Adipocyte (in vitro differentiated cells): ENCODE results near the gene HNRNPM.

ENCODE experiments used
- DNase-seq: peaks from one replicate; pipeline ENCODE4 v3.0.0-alpha.2; 2015; ENCODE audit warnings: low read depth
- H3K27me3 ChIP-seq: replicated peaks from 2 replicates; pipeline ENCODE4 v1.7.0; 2013; ENCODE audit warnings: mild to moderate bottlenecking, low read length, moderate library complexity; ENCODE audit not compliant: control insufficient read depth, insufficient read depth
- H3K36me3 ChIP-seq: 2 replicates; pipeline ENCODE4 v1.7.0; 2013; ENCODE audit warnings: low read length, mild to moderate bottlenecking, moderate library complexity; ENCODE audit not compliant: control insufficient read depth, insufficient read depth, severe bottlenecking
- H3K4me1 ChIP-seq: 2 replicates; pipeline ENCODE4 v1.7.0; 2013; ENCODE audit warnings: mild to moderate bottlenecking, low read length, moderate library complexity; ENCODE audit not compliant: control insufficient read depth, insufficient read depth
- H3K4me3 ChIP-seq: 2 replicates; pipeline ENCODE4 v1.7.0; 2013; ENCODE audit warnings: mild to moderate bottlenecking, low read length, moderate library complexity
- H3K9ac ChIP-seq: 2 replicates; pipeline ENCODE4 v1.7.0; 2013; ENCODE audit warnings: mild to moderate bottlenecking, low read length, moderate library complexity
- H3K9me3 ChIP-seq: 2 replicates; pipeline ENCODE4 v1.7.0; 2013; ENCODE audit warnings: mild to moderate bottlenecking, low read length, moderate library complexity; ENCODE audit not compliant: control insufficient read depth

The HNRNPM gene

DNA sequence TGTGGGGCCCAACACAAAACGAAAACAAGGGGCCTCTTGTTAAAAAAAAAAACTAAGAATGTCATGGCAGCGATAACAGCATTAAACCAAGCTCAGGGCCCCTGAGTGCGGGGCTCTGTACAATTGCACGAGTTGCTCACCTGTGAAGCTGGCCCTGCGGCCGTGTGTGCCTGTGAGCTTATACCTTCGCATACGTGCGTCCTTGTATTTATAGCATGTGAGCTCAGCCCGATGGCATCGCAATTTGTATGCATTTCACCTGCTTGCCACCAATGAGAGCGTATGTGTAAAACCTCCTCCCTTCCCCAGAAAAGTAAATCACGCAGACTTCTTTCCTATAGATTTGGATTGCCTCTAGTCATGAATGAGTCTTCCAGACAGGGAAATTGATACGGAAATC, 17.1 kb downstream of the HNRNPM start:
- Histone ChIP-seq H3K9ac (no peak overlapping the region), H3K9me3 (no peaks in the 10 kb centered on the region), H3K27me3 (no peaks in the 10 kb centered on the region), H3K4me1 (peaks cover 37% of the 10 kb centered on the region), H3K36me3 (peaks cover 44% of the 10 kb centered on the region), H3K4me3 (no peak overlapping the region)
- no peak for DNase-seq

DNA sequence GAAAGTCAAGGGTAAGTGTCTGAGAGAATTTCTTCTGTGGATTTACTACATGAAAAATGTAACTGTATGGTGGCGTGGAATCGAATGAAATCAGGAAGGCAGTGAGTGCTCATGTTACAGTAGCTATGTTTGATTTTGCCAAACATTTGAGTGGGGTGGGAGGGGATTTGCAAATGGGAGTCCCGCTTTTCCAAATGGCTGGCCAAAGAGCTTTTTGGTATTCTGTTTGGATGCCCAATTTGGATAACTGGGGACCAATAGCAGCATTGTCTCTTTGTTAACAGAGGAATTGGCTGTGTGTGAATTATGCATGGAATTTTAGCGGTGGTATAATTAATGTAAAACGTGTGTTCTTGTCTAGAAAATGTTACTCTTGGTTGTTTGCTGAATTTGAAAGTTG, 17.8 kb downstream of the HNRNPM start:
- Histone ChIP-seq H3K4me1 (peaks cover 36% of the 10 kb centered on the region), H3K9ac (no peak overlapping the region), H3K9me3 (no peaks in the 10 kb centered on the region), H3K36me3 (peaks cover 44% of the 10 kb centered on the region), H3K27me3 (no peaks in the 10 kb centered on the region), H3K4me3 (no peak overlapping the region)
- DNase-seq: no peak

DNA sequence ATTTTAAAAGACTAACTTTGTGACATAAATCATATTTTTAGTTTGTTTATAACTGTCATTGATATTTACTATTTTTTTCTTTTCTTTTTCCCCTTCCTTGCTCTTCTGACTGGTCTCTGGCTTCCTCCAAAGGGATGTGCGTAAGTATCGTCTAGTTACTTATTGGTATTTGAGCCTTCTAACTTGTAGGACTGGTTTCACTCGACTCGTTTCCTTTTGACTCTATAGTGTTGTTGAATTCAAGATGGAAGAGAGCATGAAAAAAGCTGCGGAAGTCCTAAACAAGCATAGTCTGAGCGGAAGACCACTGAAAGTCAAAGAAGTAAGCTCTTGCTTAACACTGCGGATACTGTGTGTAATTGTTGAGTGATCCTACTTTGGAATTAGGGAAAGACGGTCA, 18.6 kb downstream of the HNRNPM start:
- no peak overlapping the region for H3K4me3 ChIP-seq
- H3K9ac ChIP-seq: no peak overlapping the region
- H3K27me3 ChIP-seq: no peaks in the 10 kb centered on the region
- peaks cover 28% of the 10 kb centered on the region for H3K4me1 ChIP-seq
- DNase-seq: no peak
- H3K36me3 ChIP-seq: peaks cover 49% of the 10 kb centered on the region
- no peaks in the 10 kb centered on the region for H3K9me3 ChIP-seq

DNA sequence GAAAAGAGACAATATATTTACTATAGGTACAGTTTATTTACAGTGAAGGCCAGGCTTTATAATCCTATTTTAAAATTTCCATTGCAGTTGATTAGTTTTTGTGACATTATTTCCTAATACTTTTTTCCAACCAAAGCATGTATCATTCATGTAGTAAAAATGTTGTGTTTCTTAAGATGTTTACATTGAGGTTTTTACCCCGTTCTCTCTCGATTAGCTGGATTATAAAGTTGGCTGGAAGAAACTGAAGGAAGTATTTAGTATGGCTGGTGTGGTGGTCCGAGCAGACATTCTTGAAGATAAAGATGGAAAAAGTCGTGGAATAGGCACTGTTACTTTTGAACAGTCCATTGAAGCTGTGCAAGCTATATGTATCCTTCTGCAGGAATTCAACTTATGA, 21.2 kb downstream of the HNRNPM start:
- H3K4me3 ChIP-seq: no peak overlapping the region
- H3K27me3 ChIP-seq: no peaks in the 10 kb centered on the region
- H3K9ac ChIP-seq: no peak overlapping the region
- H3K36me3 ChIP-seq: peaks cover 76% of the 10 kb centered on the region
- peak; percentile 76 for DNase-seq
- H3K9me3 ChIP-seq: no peaks in the 10 kb centered on the region
- peaks cover 6% of the 10 kb centered on the region for H3K4me1 ChIP-seq

DNA sequence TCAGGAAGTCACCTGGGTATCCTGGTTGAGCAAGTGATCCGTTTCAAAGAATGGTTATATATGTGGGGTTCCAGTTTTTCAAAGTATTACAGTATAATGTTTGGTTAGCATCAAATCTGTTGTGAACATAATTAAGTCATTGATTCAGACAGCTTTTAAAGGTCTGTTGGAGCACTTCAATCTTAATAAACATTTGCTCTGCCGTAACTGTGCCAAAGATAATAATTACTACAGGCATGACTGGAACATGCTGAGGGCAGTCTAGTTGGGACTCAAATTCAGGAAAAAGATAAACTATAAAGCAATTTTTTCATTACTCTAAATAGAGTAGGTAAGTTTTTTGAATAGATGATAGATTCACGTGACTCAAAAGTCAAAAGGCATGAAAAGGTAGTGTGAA, 23.3 kb downstream of the HNRNPM start:
- Histone ChIP-seq H3K9ac (no peak overlapping the region), H3K4me3 (no peak overlapping the region), H3K36me3 (peaks cover 97% of the 10 kb centered on the region), H3K9me3 (no peaks in the 10 kb centered on the region), H3K27me3 (no peaks in the 10 kb centered on the region), H3K4me1 (no peaks in the 10 kb centered on the region)
- no peak for DNase-seq

DNA sequence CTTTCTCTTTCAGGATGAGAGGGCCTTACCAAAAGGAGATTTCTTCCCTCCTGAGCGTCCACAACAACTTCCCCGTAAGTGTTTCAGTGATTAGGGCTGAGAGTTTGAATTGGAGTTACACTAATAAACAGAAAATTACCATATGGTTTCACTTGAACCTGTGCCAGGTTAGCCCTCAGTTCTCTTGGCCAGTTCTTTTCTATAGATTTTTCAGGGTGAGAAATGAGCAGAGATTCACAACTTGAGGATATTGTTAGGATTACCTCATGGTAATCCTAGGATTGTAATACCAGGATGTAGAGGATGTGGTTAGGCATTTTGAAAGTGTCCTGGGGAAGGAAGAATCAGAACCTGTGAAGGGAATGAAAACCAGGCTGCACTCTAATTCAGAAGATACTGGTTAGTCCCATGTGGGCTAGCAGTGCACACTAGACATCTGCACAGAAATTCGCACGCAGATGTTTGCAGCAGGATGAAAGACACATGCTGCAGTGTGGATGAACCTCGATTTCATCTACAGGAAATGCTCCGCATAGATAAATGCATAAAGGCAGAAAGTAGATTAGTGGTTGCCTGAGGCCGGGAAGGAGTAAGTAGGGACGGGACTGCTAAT, 24.1 kb downstream of the HNRNPM start:
- H3K4me3 ChIP-seq: no peak overlapping the region
- H3K4me1 ChIP-seq: no peaks in the 10 kb centered on the region
- H3K36me3 ChIP-seq: peaks cover 98% of the 10 kb centered on the region
- no peaks in the 10 kb centered on the region for H3K9me3 ChIP-seq
- no peaks in the 10 kb centered on the region for H3K27me3 ChIP-seq
- peak; percentile 61 for DNase-seq
- H3K9ac ChIP-seq: no peak overlapping the region

DNA sequence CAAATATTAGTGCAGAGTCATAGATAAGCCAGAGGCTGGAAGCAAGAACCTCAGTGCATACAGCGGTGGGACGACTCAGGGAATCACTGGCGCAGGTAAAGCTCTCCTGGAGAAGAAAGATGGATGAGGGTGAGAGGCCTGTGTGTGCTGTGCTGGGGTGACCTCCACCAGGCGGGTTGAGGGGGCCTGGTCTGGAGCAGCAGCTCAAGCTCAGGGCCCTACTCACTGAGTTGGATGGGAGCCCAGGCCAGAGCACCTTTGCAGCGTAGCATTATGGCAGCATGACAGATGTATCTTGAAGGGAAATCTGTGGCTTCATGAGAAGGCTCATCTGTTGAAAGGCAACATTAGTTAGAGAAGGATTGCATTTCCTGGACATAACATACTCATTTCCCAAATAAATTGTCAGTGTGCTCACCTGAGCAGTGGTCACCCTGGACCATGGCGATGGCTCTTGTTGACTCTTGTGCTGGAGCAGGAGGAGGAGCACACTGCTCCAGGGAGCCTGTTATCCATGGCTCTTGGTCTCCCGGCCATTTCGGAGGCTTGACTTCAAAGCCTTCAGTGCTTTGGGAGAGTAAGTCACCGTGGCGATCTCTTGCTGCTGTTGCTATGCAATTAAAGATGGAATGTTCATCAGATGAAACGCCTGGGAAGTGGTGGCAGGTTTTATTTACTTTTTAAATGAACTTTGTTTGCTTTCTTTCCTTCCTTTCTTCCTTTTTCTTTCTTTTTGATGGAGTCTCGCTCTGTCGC, 25.0 kb downstream of the HNRNPM start:
- no peak for DNase-seq
- H3K27me3 ChIP-seq: no peaks in the 10 kb centered on the region
- H3K36me3 ChIP-seq: peaks cover 97% of the 10 kb centered on the region
- H3K9me3 ChIP-seq: no peaks in the 10 kb centered on the region
- H3K9ac ChIP-seq: no peak overlapping the region
- H3K4me1 ChIP-seq: no peaks in the 10 kb centered on the region
- no peak overlapping the region for H3K4me3 ChIP-seq

DNA sequence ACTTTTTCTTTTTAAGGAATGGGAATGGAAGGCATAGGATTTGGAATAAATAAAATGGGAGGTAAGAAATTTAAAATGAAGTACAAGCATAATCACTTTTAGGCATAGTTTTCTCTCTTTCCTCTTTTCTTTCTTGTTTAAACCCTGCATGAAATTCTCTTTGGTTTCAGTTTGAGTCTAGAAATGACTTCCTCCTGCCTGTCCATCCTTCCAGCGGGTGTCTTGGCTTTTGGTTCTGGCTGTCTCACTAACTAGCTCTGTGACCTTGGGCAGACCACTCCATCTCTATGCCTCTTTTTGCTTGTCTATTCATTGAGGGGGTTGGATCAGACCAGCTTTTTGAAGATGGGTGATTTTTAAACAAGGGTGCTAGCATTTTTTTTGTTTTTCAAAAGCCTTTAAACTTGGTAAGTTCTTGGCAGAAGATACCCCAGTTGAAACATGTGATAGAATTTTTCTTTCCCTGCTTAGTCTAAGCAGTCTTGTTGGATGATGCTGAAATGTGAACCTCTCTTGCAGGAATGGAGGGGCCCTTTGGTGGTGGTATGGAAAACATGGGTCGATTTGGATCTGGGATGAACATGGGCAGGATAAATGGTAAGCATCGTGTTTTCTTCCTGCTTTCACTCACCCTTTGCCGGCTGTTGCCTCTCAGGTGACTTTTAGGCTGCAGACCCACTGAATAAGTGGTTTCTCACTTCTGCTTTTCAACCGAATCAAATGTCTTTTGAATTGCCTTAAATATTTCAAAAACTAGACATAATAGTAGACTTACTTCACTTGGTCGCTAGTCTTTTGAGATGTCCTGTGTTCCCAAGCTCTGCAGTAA, 29.1 kb downstream of the HNRNPM start:
- no peak overlapping the region for H3K9ac ChIP-seq
- H3K36me3 ChIP-seq: peaks cover 94% of the 10 kb centered on the region
- no peak for DNase-seq
- no peaks in the 10 kb centered on the region for H3K9me3 ChIP-seq
- H3K4me1 ChIP-seq: peaks cover 4% of the 10 kb centered on the region
- no peak overlapping the region for H3K4me3 ChIP-seq
- no peaks in the 10 kb centered on the region for H3K27me3 ChIP-seq

DNA sequence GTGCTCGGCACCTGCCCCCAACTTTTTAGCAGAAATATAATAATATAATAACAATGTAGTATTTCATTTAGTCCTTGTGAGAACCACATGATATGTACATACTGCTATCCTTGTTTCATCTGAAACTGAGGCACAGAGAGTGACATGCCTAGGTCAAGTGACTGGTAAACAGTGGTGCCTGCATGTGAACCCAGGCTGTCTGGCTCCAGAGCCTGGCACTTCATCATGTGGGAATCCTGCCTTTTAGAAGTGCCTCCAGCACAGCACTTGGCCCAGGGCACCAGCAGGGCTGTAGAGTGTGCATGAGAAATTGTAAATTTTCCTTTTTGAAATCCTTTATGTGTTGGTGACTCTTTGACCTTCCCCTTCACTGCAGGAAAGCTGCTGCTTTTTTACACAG, 30.2 kb downstream of the HNRNPM start:
- no peaks in the 10 kb centered on the region for H3K9me3 ChIP-seq
- no peak overlapping the region for H3K9ac ChIP-seq
- no peaks in the 10 kb centered on the region for H3K27me3 ChIP-seq
- DNase-seq: no peak
- peaks cover 87% of the 10 kb centered on the region for H3K36me3 ChIP-seq
- peaks cover 4% of the 10 kb centered on the region for H3K4me1 ChIP-seq
- H3K4me3 ChIP-seq: no peak overlapping the region

DNA sequence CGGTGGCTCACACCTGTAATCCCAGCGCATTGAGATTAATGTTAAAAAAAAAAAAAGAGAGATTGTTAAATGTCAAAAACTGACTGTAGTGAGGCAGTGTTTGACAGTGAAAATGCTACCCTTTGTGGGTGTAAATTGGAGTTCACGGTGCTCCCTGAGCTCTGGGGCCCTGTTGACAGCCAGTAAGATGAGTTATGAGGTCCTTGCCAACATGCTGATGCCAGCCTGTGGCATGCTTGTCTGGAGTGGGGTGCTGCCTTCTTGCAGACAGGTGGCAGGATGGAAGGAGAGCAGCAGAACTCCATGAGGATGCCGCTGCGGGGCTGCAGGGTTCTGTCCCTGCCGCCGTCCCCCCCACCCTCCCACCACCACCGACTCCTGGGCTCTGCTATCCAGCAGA, 31.7 kb downstream of the HNRNPM start:
- Histone ChIP-seq H3K27me3 (no peaks in the 10 kb centered on the region), H3K36me3 (peaks cover 83% of the 10 kb centered on the region)
- no peak for DNase-seq

DNA sequence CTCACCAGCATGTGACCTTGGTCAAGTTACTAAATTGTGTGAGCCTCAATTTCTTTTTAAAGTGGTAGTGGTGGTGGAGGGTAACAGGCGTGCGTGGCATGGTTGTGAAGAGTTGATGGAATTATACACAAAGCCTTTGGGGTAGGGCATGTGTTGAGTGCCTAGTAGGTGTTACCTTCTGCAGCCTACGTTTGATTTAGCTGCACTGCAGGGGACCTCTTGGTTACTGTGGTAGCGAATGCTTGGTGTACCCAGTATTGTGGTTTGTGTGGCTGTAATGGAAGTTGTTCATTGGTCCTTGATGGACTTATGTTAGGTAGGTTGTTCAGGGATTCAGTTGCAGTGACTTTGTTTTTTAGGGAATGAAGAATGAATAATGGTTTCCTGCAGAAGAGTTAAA, 33.1 kb downstream of the HNRNPM start:
- no peak for DNase-seq
- Histone ChIP-seq H3K4me3 (no peak overlapping the region), H3K9ac (no peak overlapping the region), H3K27me3 (no peaks in the 10 kb centered on the region), H3K9me3 (no peaks in the 10 kb centered on the region), H3K36me3 (peaks cover 76% of the 10 kb centered on the region), H3K4me1 (peaks cover 4% of the 10 kb centered on the region)

More for the DNA sequence above, 31.7 kb downstream of the HNRNPM start:
- H3K4me1 ChIP-seq: peaks cover 4% of the 10 kb centered on the region
- H3K9me3 ChIP-seq: no peaks in the 10 kb centered on the region
- H3K4me3 ChIP-seq: no peak overlapping the region
- H3K9ac ChIP-seq: no peak overlapping the region
